Breast epithelium (tissue), 3 donors: ENCODE measurements around the gene RRP9.

Source experiments
- POLR2A ChIP-seq: fragments of 450-650 bp; IDR thresholded peaks from one replicate; pipeline ENCODE4 v1.6.1; 2016; ENCODE audit warnings: antibody characterized with exemption, mild to moderate bottlenecking, moderate library complexity
- POLR2AphosphoS5 ChIP-seq, 3 donors: sonication (generic); formaldehyde crosslinking; IDR thresholded peaks; one replicate each; pipeline ENCODE4 v1.6.1; 2017; ENCODE audit warnings: antibody characterized with exemption in 3 of 3
- TF ChIP-seq, protein P1 (sequence below), 3 donors: fragments of 450-650 bp; IDR thresholded peaks; one replicate each; pipeline ENCODE4 v1.5.1; 2016 to 2017; ENCODE audit warnings: antibody characterized with exemption in 3 of 3, mild to moderate bottlenecking in 3 of 3, moderate library complexity in 3 of 3

DNA sequence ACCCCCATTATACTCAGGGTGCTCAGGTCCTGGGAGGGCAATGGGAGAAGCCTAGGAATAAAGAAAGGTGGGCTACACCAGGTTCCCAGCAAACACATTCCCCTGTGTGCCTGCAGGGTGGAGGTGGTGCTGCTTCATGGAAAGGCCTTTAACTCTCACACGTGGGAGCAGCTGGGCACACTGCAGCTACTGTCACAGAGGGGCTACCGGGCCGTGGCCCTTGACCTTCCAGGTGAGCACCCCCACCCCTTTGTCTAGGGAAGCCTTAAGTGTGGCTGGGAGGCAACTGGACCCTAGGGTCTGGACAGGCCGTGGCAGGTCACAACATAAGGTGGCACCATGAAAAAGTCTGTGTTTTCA lies 36.4 kb upstream of the RRP9 start:
- TF ChIP-seq, protein P1, sequence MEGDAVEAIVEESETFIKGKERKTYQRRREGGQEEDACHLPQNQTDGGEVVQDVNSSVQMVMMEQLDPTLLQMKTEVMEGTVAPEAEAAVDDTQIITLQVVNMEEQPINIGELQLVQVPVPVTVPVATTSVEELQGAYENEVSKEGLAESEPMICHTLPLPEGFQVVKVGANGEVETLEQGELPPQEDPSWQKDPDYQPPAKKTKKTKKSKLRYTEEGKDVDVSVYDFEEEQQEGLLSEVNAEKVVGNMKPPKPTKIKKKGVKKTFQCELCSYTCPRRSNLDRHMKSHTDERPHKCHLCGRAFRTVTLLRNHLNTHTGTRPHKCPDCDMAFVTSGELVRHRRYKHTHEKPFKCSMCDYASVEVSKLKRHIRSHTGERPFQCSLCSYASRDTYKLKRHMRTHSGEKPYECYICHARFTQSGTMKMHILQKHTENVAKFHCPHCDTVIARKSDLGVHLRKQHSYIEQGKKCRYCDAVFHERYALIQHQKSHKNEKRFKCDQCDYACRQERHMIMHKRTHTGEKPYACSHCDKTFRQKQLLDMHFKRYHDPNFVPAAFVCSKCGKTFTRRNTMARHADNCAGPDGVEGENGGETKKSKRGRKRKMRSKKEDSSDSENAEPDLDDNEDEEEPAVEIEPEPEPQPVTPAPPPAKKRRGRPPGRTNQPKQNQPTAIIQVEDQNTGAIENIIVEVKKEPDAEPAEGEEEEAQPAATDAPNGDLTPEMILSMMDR (IDR thresholded peaks at IDR 0.05): no peak
- TF ChIP-seq POLR2A (no peak), POLR2AphosphoS5 (IDR thresholded peaks at IDR 0.05) (no peak)
